Measurements from ENCODE around the gene TRIM45.

DNA sequence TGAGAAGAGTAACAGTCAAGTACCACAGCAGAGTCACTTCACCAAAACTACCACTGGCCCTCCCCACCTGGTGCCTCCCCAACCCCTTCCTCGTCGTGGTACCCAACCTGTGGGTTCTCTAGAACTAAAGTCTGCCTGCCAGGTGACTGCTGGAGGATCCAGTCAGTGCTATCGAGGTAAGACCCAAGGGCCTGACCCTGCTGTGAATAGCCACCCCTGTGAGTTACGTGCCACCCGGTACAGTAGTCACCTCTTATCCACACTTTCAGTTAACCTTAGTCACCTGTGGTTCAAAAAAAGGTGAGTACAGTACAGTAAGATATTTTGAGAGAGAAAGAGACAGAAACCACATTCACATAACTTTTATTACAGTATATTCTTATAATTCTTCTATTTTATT is 44.9 kb downstream of the TRIM45 start:
- no peak for TF ChIP-seq EZH2 (IDR thresholded peaks at IDR 0.05; ENCODE audit: insufficient read depth, poor library complexity, severe bottlenecking)
- no peak for TF ChIP-seq EZH2phosphoT487 (IDR thresholded peaks at IDR 0.05; ENCODE audit: insufficient read depth, low read depth)

Measured in GM23248 (cell line).